ENCODE results near the gene ARHGAP45.

- no peak for TF ChIP-seq FOSL1 (tag; conservative IDR thresholded peaks at IDR 0.05)
- TF ChIP-seq TCF15 (CRISPR knock-in tag; IDR thresholded peaks at IDR 0.05), result no peak
- no peak for TF ChIP-seq SIX5 (IDR thresholded peaks at IDR 0.05; ENCODE audit: borderline replicate concordance in 1 of 2, insufficient read depth in 1 of 2, low read depth in 1 of 2, low read length in 2 of 2)
- TF ChIP-seq FUS (optimal IDR thresholded peaks at IDR 0.05; ENCODE audit: low read depth, low read length), result no peak
- TF ChIP-seq EZH2 (IDR thresholded peaks at IDR 0.05; ENCODE audit: borderline replicate concordance, low read depth, low read length), result no peak
- TF ChIP-seq POLR2AphosphoS5 (IDR thresholded peaks at IDR 0.05; ENCODE audit: control insufficient read depth, insufficient read depth, low read depth, low read length), result no peak
- TF ChIP-seq NR2C2 (CRISPR knock-in tag; IDR thresholded peaks at IDR 0.05), result no peak
- no peak for TF ChIP-seq NR2C2 (tag; IDR thresholded peaks at IDR 0.05)
- TF ChIP-seq CTCF (IDR thresholded peaks at IDR 0.05 in 2 of 3, conservative IDR thresholded peaks at IDR 0.05 in 1 of 3; ENCODE audit: insufficient read depth in 2 of 3, low read depth in 1 of 3, low read length in 3 of 3), result no peak
- no peak for TF ChIP-seq HOMEZ (CRISPR knock-in tag; IDR thresholded peaks at IDR 0.05)
- TF ChIP-seq ZZZ3 (IDR thresholded peaks at IDR 0.05), result no peak
- TF ChIP-seq ARID4B (CRISPR knock-in tag; IDR thresholded peaks at IDR 0.05), result no peak
- TF ChIP-seq ELK1 (CRISPR knock-in tag; IDR thresholded peaks at IDR 0.05), result no peak
- TF ChIP-seq RFX5 (IDR thresholded peaks at IDR 0.05; ENCODE audit: low read depth, low read length), result no peak
Measured at GRCh38 chr19:1129535-1129934, 62.6 kb downstream of the ARHGAP45 start.
